Left lung (tissue), 14 donors: ENCODE results near the gene CENPB. TPM values are rescaled to one million over a fixed set of nuclear protein-coding genes. Genes with fewer than 3 reads are reported as not detected.
"Not testable (repeated sequence)": the region's sequence is repeated elsewhere in the genome, so short reads cannot be mapped to it uniquely, and the experiment has no call there.

Source experiments
- ATAC-seq: fragments of 200-7000 bp; cut with Tn5 transposase; one replicate; pipeline ENCODE4 v1.9.1; 2020; ENCODE audit warnings: moderate library complexity
- DNase-seq, 4 donors: peaks; one replicate each; pipeline ENCODE4 v3.0.0-alpha.2; 2013 to 2020
- H3K27ac ChIP-seq, 2 donors: fragments of 200-600 bp; sonication (generic) in 1 of 2; one replicate each; pipeline versions ENCODE4 v1.5.0 to v1.8.0; 2020 to 2021
- H3K27me3 ChIP-seq, 2 donors: fragments of 200-600 bp; sonication (generic) in 1 of 2; one replicate each; pipeline versions ENCODE4 v1.5.0 to v1.8.0; 2020 to 2021
- H3K36me3 ChIP-seq, 2 donors: fragments of 200-600 bp; sonication (generic) in 1 of 2; one replicate each; pipeline versions ENCODE4 v1.5.0 to v1.8.0; 2020 to 2021
- H3K4me1 ChIP-seq, 2 donors: fragments of 200-600 bp; one replicate each; pipeline ENCODE4 v1.8.0; 2021
- H3K4me3 ChIP-seq, 2 donors: fragments of 200-600 bp; sonication (generic) in 1 of 2; one replicate each; pipeline versions ENCODE4 v1.5.0 to v1.8.0; 2020 to 2021; ENCODE audit warnings: mild to moderate bottlenecking in 1 of 2
- H3K9me3 ChIP-seq, 2 donors: fragments of 200-600 bp; sonication (generic) in 1 of 2; one replicate each; pipeline versions ENCODE4 v1.5.0 to v1.8.0; 2020 to 2021
- intact Hi-C, 2 donors: fragments of 100-400 bp; cut with DNase I; formaldehyde crosslinking; loops; one replicate each; pipeline versions ENCODE4 v1.11.2 to v1.14.2; 2022
- long read RNA-seq, 12 donors: library from polyadenylated mRNA in 2 of 12; unstranded in 2 of 12; transcript quantifications; one replicate each; pipeline ENCODE4 v2.0.0 and lab custom pipeline, GENCODE V29; 2019 to 2026
- polyA plus RNA-seq, 6 donors: library from polyadenylated mRNA; unstranded; fragments of 120-200 nt; gene quantifications; one replicate each; pipeline ENCODE4 v1.2.1, GENCODE V29; 2013; ENCODE audit not compliant: insufficient read length in 6 of 6
- total RNA-seq, 2 donors: library from RNA; stranded (reverse); fragmentation: NEBNext Ultra II Directional; extraction: Animal tissue kit (Norgen Biotek cat#: 25700); gene quantifications; one replicate each; pipeline ENCODE4 v1.2.1, GENCODE V29; 2021
- TF ChIP-seq, protein P1 (sequence below), 2 donors: fragments of 200-600 bp; sonication (generic) in 1 of 2; IDR thresholded peaks; one replicate each; pipeline versions ENCODE4 v1.5.0 to v1.8.0; 2021; ENCODE audit warnings: antibody characterized with exemption in 2 of 2
- donor health status: DM: no; HTN: yes; CAD: no.
- donor health status: DM: no; HTN: no; CAD: no.

The CENPB gene, protein sequence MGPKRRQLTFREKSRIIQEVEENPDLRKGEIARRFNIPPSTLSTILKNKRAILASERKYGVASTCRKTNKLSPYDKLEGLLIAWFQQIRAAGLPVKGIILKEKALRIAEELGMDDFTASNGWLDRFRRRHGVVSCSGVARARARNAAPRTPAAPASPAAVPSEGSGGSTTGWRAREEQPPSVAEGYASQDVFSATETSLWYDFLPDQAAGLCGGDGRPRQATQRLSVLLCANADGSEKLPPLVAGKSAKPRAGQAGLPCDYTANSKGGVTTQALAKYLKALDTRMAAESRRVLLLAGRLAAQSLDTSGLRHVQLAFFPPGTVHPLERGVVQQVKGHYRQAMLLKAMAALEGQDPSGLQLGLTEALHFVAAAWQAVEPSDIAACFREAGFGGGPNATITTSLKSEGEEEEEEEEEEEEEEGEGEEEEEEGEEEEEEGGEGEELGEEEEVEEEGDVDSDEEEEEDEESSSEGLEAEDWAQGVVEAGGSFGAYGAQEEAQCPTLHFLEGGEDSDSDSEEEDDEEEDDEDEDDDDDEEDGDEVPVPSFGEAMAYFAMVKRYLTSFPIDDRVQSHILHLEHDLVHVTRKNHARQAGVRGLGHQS
- total RNA-seq = 10 to 100 TPM; 78.5 to 94.5 TPM
- 10 to 100 TPM; 38.0 to 62.1 (median 52.9) TPM for polyA plus RNA-seq
- long read RNA-seq, donor 1, transcript CENPB-201 (1 exons, 2,840 nt) = major isoform, 56 of 56 reads
- long read RNA-seq, donor 1, partial matches to known transcripts = 0 of 56 reads
- long read RNA-seq, donor 1, other reads (novel, unspliced or antisense) = 0 of 56 reads
- long read RNA-seq, donor 2, transcript CENPB-201 (1 exons, 2,840 nt) = major isoform, 76 of 76 reads
- long read RNA-seq, donor 2, partial matches to known transcripts = 0 of 76 reads
- long read RNA-seq, donor 2, other reads (novel, unspliced or antisense) = 0 of 76 reads
- long read RNA-seq, donor 3, transcript CENPB-201 (1 exons, 2,840 nt) = major isoform, 37 of 37 reads
- long read RNA-seq, donor 3, partial matches to known transcripts = 0 of 37 reads
- long read RNA-seq, donor 3, other reads (novel, unspliced or antisense) = 0 of 37 reads
- long read RNA-seq, donor 4, partial matches to known transcripts = 0 of 3 reads
- long read RNA-seq, donor 4, other reads (novel, unspliced or antisense) = 0 of 3 reads
- long read RNA-seq, donor 5, transcript CENPB-201 (1 exons, 2,840 nt) = major isoform, 48 of 48 reads
- long read RNA-seq, donor 5, partial matches to known transcripts = 0 of 48 reads
- long read RNA-seq, donor 5, other reads (novel, unspliced or antisense) = 0 of 48 reads
- long read RNA-seq, donor 6, transcript CENPB-201 (1 exons, 2,840 nt) = major isoform, 34 of 67 reads
- long read RNA-seq, donor 6, partial matches to known transcripts = 26 of 67 reads
- long read RNA-seq, donor 6, other reads (novel, unspliced or antisense) = 7 of 67 reads
- long read RNA-seq, donor 7, transcript CENPB-201 (1 exons, 2,840 nt) = major isoform, 12 of 12 reads
- long read RNA-seq, donor 7, partial matches to known transcripts = 0 of 12 reads
- long read RNA-seq, donor 7, other reads (novel, unspliced or antisense) = 0 of 12 reads
- long read RNA-seq, donor 8, transcript CENPB-201 (1 exons, 2,840 nt) = major isoform, 46 of 46 reads
- long read RNA-seq, donor 8, partial matches to known transcripts = 0 of 46 reads
- long read RNA-seq, donor 8, other reads (novel, unspliced or antisense) = 0 of 46 reads
- long read RNA-seq, donor 9, partial matches to known transcripts = 0 of 1 reads
- long read RNA-seq, donor 9, other reads (novel, unspliced or antisense) = 0 of 1 reads
- long read RNA-seq, donor 10, partial matches to known transcripts = 0 of 1 reads
- long read RNA-seq, donor 10, other reads (novel, unspliced or antisense) = 0 of 1 reads
- long read RNA-seq, donor 11 = 0 reads
- long read RNA-seq, donor 12, transcript CENPB-201 (1 exons, 2,840 nt) = major isoform, 54 of 60 reads
- long read RNA-seq, donor 12, partial matches to known transcripts = 0 of 60 reads
- long read RNA-seq, donor 12, other reads (novel, unspliced or antisense) = 6 of 60 reads

DNA sequence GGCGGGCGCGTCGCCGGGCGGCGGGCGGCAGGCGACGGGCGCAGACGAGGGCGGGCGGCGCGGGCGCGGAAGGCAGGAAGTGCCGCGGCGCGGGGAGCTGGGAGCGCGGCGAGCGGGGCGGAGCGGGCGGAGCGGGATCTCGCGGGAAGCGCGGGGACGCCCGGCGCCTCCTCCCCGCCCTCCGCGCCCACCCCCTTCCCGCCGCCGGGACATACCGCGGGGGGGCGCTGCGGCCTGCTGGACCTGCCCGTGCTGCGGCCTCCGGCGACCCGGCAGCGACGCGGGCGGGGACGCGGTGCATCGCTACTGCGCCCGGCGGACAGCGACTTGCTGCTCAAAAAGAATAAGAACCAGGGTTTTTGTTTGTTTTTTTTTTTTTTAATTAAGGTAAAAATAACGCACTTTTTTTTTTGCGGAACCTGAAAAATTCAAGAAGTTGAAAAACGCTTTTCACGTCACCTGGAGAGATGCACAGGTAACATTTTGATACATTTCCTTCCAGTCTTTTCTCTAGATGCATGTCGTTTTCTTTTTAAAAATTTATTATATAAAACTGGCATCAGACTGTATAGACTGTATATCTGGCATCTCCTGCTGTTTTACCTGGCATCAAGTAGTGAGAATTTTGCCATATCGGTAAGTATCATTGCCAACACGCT lies at the start of gene CENPB:
Gene CENPB, minus strand, starts transcription at position 76 of the 659 bp plus-strand sequence. CDS start 257 bp downstream, outside the sequence.
- intact Hi-C loops = no loop called here
- TF ChIP-seq, protein P1, sequence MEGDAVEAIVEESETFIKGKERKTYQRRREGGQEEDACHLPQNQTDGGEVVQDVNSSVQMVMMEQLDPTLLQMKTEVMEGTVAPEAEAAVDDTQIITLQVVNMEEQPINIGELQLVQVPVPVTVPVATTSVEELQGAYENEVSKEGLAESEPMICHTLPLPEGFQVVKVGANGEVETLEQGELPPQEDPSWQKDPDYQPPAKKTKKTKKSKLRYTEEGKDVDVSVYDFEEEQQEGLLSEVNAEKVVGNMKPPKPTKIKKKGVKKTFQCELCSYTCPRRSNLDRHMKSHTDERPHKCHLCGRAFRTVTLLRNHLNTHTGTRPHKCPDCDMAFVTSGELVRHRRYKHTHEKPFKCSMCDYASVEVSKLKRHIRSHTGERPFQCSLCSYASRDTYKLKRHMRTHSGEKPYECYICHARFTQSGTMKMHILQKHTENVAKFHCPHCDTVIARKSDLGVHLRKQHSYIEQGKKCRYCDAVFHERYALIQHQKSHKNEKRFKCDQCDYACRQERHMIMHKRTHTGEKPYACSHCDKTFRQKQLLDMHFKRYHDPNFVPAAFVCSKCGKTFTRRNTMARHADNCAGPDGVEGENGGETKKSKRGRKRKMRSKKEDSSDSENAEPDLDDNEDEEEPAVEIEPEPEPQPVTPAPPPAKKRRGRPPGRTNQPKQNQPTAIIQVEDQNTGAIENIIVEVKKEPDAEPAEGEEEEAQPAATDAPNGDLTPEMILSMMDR (IDR thresholded peaks at IDR 0.05) = peak; percentile 85 to 90
- Histone ChIP-seq H3K4me1 (peaks cover 29 to 66% of the 10 kb centered on the region in 2 donors), H3K9me3 (no peaks in the 10 kb centered on the region), H3K4me3 (peak within 1 kb of the TSS; percentile 69 to 73), H3K27me3 (no peaks in the 10 kb centered on the region), H3K27ac (peak within 1 kb of the TSS; percentile 79 to 82), H3K36me3 (peaks cover 0 to 11% of the 10 kb centered on the region in 2 donors)
- ATAC-seq (peak; percentile 96), DNase-seq (peak; percentile 84 to 97 (median 90))

DNA sequence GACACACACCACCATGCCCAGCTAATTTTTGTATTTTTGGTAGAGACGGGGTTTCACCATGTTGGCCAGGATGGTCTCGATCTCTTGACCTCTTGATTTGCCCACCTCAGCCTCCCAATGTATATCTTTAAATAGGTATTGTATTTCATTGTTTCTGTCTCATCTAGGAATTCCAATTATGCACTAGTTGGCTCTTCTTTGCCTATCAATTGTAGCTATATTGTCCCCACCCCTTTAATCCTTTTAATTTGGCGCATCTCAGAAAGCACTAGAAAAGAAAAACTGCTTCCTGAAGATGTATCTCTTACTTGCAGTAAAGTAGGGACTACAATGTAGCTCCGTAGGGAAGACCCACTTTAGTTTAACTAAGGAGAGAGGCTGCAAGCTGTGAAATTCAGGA lies 49.6 kb upstream of the CENPB start:
- Histone ChIP-seq H3K36me3 (no peaks in the 10 kb centered on the region), H3K4me1 (peaks cover 0 to 23% of the 10 kb centered on the region in 2 donors), H3K27me3 (no peaks in the 10 kb centered on the region), H3K9me3 (no peaks in the 10 kb centered on the region), H3K4me3 (no peak overlapping the region), H3K27ac (no peak overlapping the region)
- TF ChIP-seq, protein P1 (IDR thresholded peaks at IDR 0.05) = no peak
- intact Hi-C loops = no loop called here
- ATAC-seq (no peak), DNase-seq (no peak)

DNA sequence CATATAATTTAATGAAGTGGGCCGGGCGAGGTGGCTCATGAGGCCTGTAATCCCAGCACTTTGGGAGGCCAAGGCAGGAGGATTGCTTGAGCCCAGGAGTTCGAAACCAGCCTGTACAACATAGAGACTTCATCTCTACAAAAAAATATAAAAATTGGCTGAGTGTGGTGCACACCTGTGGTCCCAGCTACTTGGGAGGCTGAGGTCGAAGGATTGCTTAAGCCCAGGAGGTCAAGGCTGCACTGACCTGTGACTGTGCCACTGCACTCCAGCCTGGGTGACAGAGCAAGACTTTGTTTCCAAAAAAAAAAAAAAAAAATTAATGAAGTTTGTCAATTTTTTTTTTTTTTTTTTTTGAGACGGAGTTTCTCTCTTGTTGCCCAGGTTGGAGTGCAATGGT lies 43.4 kb upstream of the CENPB start:
- H3K9me3 ChIP-seq, DNase-seq, ATAC-seq, H3K27ac ChIP-seq, intact Hi-C loops, H3K4me3 ChIP-seq, H3K4me1 ChIP-seq, H3K27me3 ChIP-seq: not testable (repeated sequence)
- H3K36me3 ChIP-seq = peaks cover 0 to 18% of the 10 kb centered on the region in 2 donors

DNA sequence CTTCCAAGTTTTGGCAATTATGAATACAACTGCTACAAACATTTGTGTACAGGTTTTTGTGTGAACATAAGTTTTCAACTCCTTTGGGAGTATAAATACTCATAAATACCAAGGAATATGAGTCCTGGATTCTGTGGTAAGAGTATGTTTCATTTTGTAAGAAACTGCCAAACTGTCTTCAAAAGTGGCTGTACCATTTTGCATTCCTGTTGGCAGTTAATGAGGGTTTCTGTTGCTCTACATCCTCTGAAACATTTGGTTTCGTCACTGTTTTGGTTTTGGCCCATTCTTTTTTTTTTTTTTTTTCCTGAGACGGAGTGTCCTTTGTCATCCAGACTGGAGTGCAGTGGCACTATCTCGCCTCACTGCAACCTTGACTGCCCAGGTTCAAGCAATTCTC lies 42.3 kb upstream of the CENPB start:
- ATAC-seq (no peak), DNase-seq (no peak)
- H3K27me3 ChIP-seq = no peaks in the 10 kb centered on the region
- peaks cover 0 to 29% of the 10 kb centered on the region in 2 donors for H3K36me3 ChIP-seq
- H3K4me1 ChIP-seq = no peaks in the 10 kb centered on the region
- intact Hi-C loops = no loop called here
- H3K27ac ChIP-seq = no peak overlapping the region
- H3K9me3 ChIP-seq = no peaks in the 10 kb centered on the region
- TF ChIP-seq, protein P1 (IDR thresholded peaks at IDR 0.05) = no peak
- no peak overlapping the region for H3K4me3 ChIP-seq
